Measurements from ENCODE around the gene EYS. TPM values are rescaled to one million over a fixed set of nuclear protein-coding genes. Genes with fewer than 3 reads are reported as not detected.

Gene EYS
- total RNA-seq, 1 experiment from 2014 or later: not detected

- H4K8ac ChIP-seq (replicated peaks; ENCODE audit: insufficient read length, low read depth, low read length): no peak overlapping the region
- H2BK15ac ChIP-seq (ENCODE audit: low read depth, low read length): no peak overlapping the region
- no peaks in the 10 kb centered on the region for H3K9me3 ChIP-seq (ENCODE audit: control insufficient read depth, low read depth, low read length)
- no peak overlapping the region for H3K4me2 ChIP-seq (ENCODE audit: insufficient read depth, insufficient read length, low read length)
- no peak for DNase-seq
- Mint-ChIP-seq H3K4me1 (peaks cover 3 to 9% of the 10 kb centered on the region in 2 experiments; a peak in 2 of 4 replicates), H3K4me3 (no peak overlapping the region), H3K27ac (no peak overlapping the region), H3K9me3 (no peaks in the 10 kb centered on the region), H3K27me3 (ENCODE audit: low read depth) (no peaks in the 10 kb centered on the region; the same call in 1 of the 2 replicates), H3K36me3 (ENCODE audit: insufficient read depth in 1 of 3, low read depth in 3 of 3) (no peaks in the 10 kb centered on the region)
- no peaks in the 10 kb centered on the region for H3K27me3 ChIP-seq (ENCODE audit: insufficient read depth, low read length)
- no peak overlapping the region for H3K9ac ChIP-seq (ENCODE audit: extremely low read depth, insufficient read length, low read length)
- no peak overlapping the region for H4K91ac ChIP-seq (ENCODE audit: insufficient read length, low read depth, low read length)
- H2BK5ac ChIP-seq (ENCODE audit: insufficient read length, low read length): no peak overlapping the region
- H3K56ac ChIP-seq (ENCODE audit: insufficient read length, low read depth, low read length): no peak overlapping the region
- no CpG with 5 or more reads among the region's 4 CpGs for WGBS (ENCODE audit: extremely low coverage, insufficient read length, low lambda C conversion rate)
- no peak overlapping the region for H3K27ac ChIP-seq (ENCODE audit: insufficient read length, low read depth, low read length)
- no peak overlapping the region for H3K4ac ChIP-seq (ENCODE audit: low read depth, low read length)
- H2BK12ac ChIP-seq (ENCODE audit: insufficient read length, low read depth, low read length): no peak overlapping the region
- no peaks in the 10 kb centered on the region for H3K23me2 ChIP-seq (ENCODE audit: insufficient read length, low read depth, low read length, poor library complexity, severe bottlenecking)
- no peaks in the 10 kb centered on the region for H3K79me1 ChIP-seq (ENCODE audit: insufficient read depth, low read depth, low read length, poor library complexity, severe bottlenecking)
- no peaks in the 10 kb centered on the region for H3K4me1 ChIP-seq (ENCODE audit: insufficient read depth, low read length)
- H4K5ac ChIP-seq (ENCODE audit: insufficient read length, low read depth, low read length): no peak overlapping the region
- no peak overlapping the region for H3T11ph ChIP-seq (ENCODE audit: low read length)
- no peaks in the 10 kb centered on the region for H3K79me2 ChIP-seq (ENCODE audit: insufficient read depth, low read length)
- H2BK120ac ChIP-seq (ENCODE audit: low read depth, low read length, poor library complexity, severe bottlenecking): no peak overlapping the region
- H3K23ac ChIP-seq (ENCODE audit: insufficient read length, low read depth, low read length): no peak overlapping the region
- TF ChIP-seq CTCF (conservative IDR thresholded peaks at IDR 0.05): no peak
- no peak overlapping the region for H3K18ac ChIP-seq (ENCODE audit: insufficient read length, low read depth, low read length)
- H2AFZ ChIP-seq (ENCODE audit: low read length): peak overlapping the region; percentile 48
- no peak overlapping the region; the same call in 1 of the 2 replicates for H3K14ac ChIP-seq (ENCODE audit: insufficient read depth, low read length)
- no peak overlapping the region for H2AK5ac ChIP-seq (ENCODE audit: insufficient read length, low read length)
- H2BK20ac ChIP-seq (ENCODE audit: low read depth, low read length, poor library complexity, severe bottlenecking): no peak overlapping the region
- H4K20me1 ChIP-seq (ENCODE audit: control insufficient read depth, insufficient read depth, insufficient read length): no peaks in the 10 kb centered on the region
Observed at GRCh38 chr6:63817492-63818050, 1889.5 kb downstream of the EYS start.
